Panc1 (cell line): ENCODE measurements around the gene LCE1F. TPM values are rescaled to one million over a fixed set of nuclear protein-coding genes. Genes with fewer than 3 reads are reported as not detected.

Experiments used
- ATAC-seq: fragments of 200-7000 bp; cut with Tn5 transposase; 2 replicates; pipeline ENCODE4 v1.9.1; 2020; ENCODE audit warnings: mild to moderate bottlenecking, moderate library complexity
- BruUV-seq: library from RNA; stranded (reverse); fragments of 400-500 nt; replicated peaks from 2 replicates; lab custom pipeline; 2021; lab: Mats Ljungman, UMichigan
- CTCF ChIA-PET: fragments of 300-600 bp; sonication (Branson Sonifier 250); formaldehyde crosslinking; loops from one replicate; lab custom pipeline; 2022; ENCODE audit warnings: antibody characterized with exemption; lab: Charles Lee
- POLR2A ChIA-PET: fragments of 300-600 bp; sonication (Branson Sonifier 250); formaldehyde crosslinking; loops from one replicate; lab custom pipeline; 2022; ENCODE audit warnings: antibody characterized with exemption; lab: Charles Lee
- DNase-seq: peaks from one replicate; pipeline ENCODE4 v3.0.0-alpha.2; 2010; ENCODE audit warnings: low read depth, low spot score
- H3K27ac ChIP-seq: 2 replicates; pipeline ENCODE4 v1.5.1; 2011; ENCODE audit warnings: mild to moderate bottlenecking, low read length, inconsistent platforms
- H3K27me3 ChIP-seq: fragments of 200-500 bp; sonication (Bioruptor generic); 2 replicates; pipeline ENCODE4 v1.6.0; 2014; ENCODE audit warnings: low read length, inconsistent platforms; ENCODE audit not compliant: control insufficient read depth, insufficient read depth
- H3K36me3 ChIP-seq: fragments of 200-500 bp; sonication (Bioruptor generic); 2 replicates; pipeline ENCODE4 v1.5.1; 2014; ENCODE audit warnings: inconsistent platforms, mild to moderate bottlenecking, low read length, moderate library complexity; ENCODE audit not compliant: control insufficient read depth, insufficient read depth
- H3K4me1 ChIP-seq: 2 replicates; pipeline ENCODE4 v1.5.1; 2011; ENCODE audit warnings: inconsistent platforms, mild to moderate bottlenecking, low read length, moderate library complexity; ENCODE audit not compliant: control insufficient read depth, insufficient read depth
- H3K4me3 ChIP-seq, 2 experiments: 2 replicates each; pipeline ENCODE4 v1.5.1; 2011 to 2012; ENCODE audit warnings: low read depth in 2 of 2, low read length in 2 of 2, mild to moderate bottlenecking in 2 of 2, inconsistent platforms in 1 of 2, moderate library complexity in 1 of 2
- H3K9me3 ChIP-seq: fragments of 200-500 bp; sonication (Bioruptor generic); 2 replicates; pipeline ENCODE4 v1.5.1; 2014; ENCODE audit warnings: low read depth, mild to moderate bottlenecking, inconsistent platforms, low read length, moderate library complexity; ENCODE audit not compliant: control insufficient read depth, insufficient read depth
- POLR2AphosphoS5 ChIP-seq: IDR thresholded peaks from 2 replicates; pipeline ENCODE4 v1.6.1; 2012; ENCODE audit warnings: mild to moderate bottlenecking, low read depth, low read length, moderate library complexity
- SIN3A ChIP-seq: IDR thresholded peaks from 2 replicates; pipeline ENCODE4 v1.6.1; 2012; ENCODE audit warnings: low read depth, mild to moderate bottlenecking, low read length, moderate library complexity, borderline replicate concordance; ENCODE audit not compliant: insufficient read depth
- TCF7L2 ChIP-seq: IDR thresholded peaks from 2 replicates; pipeline ENCODE4 v1.6.1; 2011; ENCODE audit warnings: mild to moderate bottlenecking, low read depth, low read length, inconsistent platforms
- in situ Hi-C: cut with HindIII; loops from 2 replicates; pipeline ENCODE4 v1.10.0; 2016; ENCODE audit warnings: low sequenced_read_pairs, low pct_unique_long_range_greater_than_20kb
- intact Hi-C: fragments of 100-400 bp; cut with micrococcal nuclease; formaldehyde crosslinking; loops from one replicate; pipeline ENCODE4 v1.10.0; 2022; ENCODE audit not compliant: unreplicated experiment
- total RNA-seq: library from RNA; stranded (reverse); gene quantifications from one replicate; pipeline ENCODE4 v1.2.1, GENCODE V29; 2021; ENCODE audit not compliant: unreplicated experiment
- TF ChIP-seq, protein P1 (sequence below), 2 experiments: IDR thresholded peaks; 2 replicates each; pipeline ENCODE4 v1.6.1; 2011 to 2012; ENCODE audit warnings: low read depth in 2 of 2, control low read depth in 1 of 2, low read length in 1 of 2, mild to moderate bottlenecking in 1 of 2, moderate library complexity in 1 of 2; ENCODE audit not compliant: insufficient read depth in 1 of 2
- TF ChIP-seq, protein P2 (sequence below): fragments of 450-650 bp; IDR thresholded peaks from 2 replicates; pipeline ENCODE4 v1.5.1; 2017; ENCODE audit warnings: mild to moderate bottlenecking

Gene LCE1F
- total RNA-seq, 1 experiment from 2014 or later: not detected

DNA sequence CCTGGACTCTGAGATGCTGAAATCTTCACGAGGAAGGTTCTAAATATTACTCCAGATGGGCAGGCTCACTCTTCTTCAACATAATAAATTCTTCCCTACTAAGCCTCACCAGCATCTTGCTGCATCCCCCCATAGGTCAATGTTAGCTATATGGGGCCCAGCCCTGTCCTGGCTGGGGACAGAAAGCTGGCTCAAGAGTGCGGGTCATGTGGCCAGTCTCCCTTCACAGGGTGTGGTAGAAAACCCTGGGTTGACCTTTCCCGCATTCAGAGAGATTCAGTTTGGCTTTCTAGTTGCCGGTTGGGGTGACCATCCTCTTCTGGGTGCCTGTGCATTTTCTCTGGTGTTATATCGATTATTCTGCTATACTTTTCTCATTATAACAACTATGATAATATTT is 36.9 kb upstream of the LCE1F start:
- Histone ChIP-seq H3K9me3 (no peaks in the 10 kb centered on the region), H3K4me1 (no peaks in the 10 kb centered on the region), H3K27me3 (no peaks in the 10 kb centered on the region; the same call in 1 of the 2 replicates), H3K4me3 (no peak overlapping the region), H3K36me3 (no peaks in the 10 kb centered on the region), H3K27ac (no peak overlapping the region)
- BruUV-seq: no TSS peak
- ChIA-PET POLR2A (no interaction called here), CTCF (no interaction called here)
- no peak for TF ChIP-seq SIN3A
- TF ChIP-seq, protein P1, sequence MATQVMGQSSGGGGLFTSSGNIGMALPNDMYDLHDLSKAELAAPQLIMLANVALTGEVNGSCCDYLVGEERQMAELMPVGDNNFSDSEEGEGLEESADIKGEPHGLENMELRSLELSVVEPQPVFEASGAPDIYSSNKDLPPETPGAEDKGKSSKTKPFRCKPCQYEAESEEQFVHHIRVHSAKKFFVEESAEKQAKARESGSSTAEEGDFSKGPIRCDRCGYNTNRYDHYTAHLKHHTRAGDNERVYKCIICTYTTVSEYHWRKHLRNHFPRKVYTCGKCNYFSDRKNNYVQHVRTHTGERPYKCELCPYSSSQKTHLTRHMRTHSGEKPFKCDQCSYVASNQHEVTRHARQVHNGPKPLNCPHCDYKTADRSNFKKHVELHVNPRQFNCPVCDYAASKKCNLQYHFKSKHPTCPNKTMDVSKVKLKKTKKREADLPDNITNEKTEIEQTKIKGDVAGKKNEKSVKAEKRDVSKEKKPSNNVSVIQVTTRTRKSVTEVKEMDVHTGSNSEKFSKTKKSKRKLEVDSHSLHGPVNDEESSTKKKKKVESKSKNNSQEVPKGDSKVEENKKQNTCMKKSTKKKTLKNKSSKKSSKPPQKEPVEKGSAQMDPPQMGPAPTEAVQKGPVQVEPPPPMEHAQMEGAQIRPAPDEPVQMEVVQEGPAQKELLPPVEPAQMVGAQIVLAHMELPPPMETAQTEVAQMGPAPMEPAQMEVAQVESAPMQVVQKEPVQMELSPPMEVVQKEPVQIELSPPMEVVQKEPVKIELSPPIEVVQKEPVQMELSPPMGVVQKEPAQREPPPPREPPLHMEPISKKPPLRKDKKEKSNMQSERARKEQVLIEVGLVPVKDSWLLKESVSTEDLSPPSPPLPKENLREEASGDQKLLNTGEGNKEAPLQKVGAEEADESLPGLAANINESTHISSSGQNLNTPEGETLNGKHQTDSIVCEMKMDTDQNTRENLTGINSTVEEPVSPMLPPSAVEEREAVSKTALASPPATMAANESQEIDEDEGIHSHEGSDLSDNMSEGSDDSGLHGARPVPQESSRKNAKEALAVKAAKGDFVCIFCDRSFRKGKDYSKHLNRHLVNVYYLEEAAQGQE (IDR thresholded peaks at IDR 0.05; ENCODE audit: insufficient read depth in 1 of 2, low read depth in 2 of 2, low read length in 1 of 2): no peak
- TF ChIP-seq POLR2AphosphoS5: no peak
- no peak for TF ChIP-seq TCF7L2
- TF ChIP-seq, protein P2, sequence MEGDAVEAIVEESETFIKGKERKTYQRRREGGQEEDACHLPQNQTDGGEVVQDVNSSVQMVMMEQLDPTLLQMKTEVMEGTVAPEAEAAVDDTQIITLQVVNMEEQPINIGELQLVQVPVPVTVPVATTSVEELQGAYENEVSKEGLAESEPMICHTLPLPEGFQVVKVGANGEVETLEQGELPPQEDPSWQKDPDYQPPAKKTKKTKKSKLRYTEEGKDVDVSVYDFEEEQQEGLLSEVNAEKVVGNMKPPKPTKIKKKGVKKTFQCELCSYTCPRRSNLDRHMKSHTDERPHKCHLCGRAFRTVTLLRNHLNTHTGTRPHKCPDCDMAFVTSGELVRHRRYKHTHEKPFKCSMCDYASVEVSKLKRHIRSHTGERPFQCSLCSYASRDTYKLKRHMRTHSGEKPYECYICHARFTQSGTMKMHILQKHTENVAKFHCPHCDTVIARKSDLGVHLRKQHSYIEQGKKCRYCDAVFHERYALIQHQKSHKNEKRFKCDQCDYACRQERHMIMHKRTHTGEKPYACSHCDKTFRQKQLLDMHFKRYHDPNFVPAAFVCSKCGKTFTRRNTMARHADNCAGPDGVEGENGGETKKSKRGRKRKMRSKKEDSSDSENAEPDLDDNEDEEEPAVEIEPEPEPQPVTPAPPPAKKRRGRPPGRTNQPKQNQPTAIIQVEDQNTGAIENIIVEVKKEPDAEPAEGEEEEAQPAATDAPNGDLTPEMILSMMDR: no peak
- intact Hi-C loops (no loop called here), in situ Hi-C loops (no loop called here)
- DNase-seq: no peak
- no peak for ATAC-seq

DNA sequence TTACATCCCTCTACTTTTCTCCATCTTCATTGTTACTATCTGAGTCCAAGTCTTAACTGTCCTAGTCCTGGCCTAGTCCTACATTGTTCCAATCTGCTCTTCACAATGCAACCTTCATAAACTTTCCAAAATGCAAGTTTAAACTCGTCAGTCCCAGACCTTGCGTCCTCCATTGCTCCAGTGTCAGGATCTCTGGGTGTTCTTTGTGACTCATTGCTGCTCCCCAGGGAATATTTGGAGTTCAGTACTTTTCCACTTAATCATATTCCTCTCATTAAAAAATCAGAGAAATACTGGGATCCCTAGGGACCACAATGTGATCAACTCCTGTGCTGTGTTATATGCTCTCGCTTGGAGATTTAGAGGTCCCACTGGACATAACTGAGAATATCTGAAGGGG is 35.1 kb upstream of the LCE1F start:
- no peaks in the 10 kb centered on the region for H3K27me3 ChIP-seq
- H3K36me3 ChIP-seq: no peaks in the 10 kb centered on the region
- BruUV-seq: no TSS peak
- in situ Hi-C loops (no loop called here), intact Hi-C loops (no loop called here)
- H3K27ac ChIP-seq: no peak overlapping the region
- DNase-seq (no peak), ATAC-seq (no peak)
- CTCF ChIA-PET: no interaction called here
- no peaks in the 10 kb centered on the region for H3K4me1 ChIP-seq
- POLR2A ChIA-PET: interaction anchor here (0.8 kb wide), 1 partner anchor 47 kb away, joined by 3 read pairs; no protein-coding TSS in a partner anchor
- H3K9me3 ChIP-seq: no peaks in the 10 kb centered on the region
- H3K4me3 ChIP-seq: no peak overlapping the region
- TF ChIP-seq TCF7L2 (no peak), SIN3A (no peak)
- TF ChIP-seq, protein P1 (IDR thresholded peaks at IDR 0.05; ENCODE audit: insufficient read depth in 1 of 2, low read depth in 2 of 2, low read length in 1 of 2): no peak
- TF ChIP-seq, protein P2: no peak
